LoVo (cell line): ENCODE measurements around the gene CERS6.
A peak's percentile ranks its signal among the peaks of the same experiment; 100 is the strongest.

ENCODE experiments used
- DNase-seq: peaks from one replicate; pipeline ENCODE4 v3.0.0-alpha.2; 2016; ENCODE audit warnings: low spot score

The CERS6 gene

DNA sequence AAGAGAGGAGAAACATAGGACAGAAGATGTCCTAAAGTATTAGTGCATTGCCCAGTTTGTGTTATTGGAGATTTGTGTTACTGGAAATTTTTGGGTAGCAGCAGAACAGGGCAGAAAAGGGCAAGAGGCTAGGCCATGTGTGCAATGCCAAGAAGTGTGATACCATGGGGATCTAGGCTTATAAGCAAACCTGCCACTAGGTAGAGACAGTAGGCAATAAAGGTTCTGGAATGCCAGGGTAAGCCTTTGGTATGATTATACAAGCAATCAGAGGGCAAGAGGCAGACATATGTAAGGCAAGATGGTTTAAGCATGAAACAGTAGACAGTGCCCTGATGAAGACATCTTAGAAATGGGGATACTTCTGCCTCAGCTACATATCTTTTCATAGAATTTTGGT lies 12.3 kb upstream of the CERS6 start:
- DNase-seq = no peak

DNA sequence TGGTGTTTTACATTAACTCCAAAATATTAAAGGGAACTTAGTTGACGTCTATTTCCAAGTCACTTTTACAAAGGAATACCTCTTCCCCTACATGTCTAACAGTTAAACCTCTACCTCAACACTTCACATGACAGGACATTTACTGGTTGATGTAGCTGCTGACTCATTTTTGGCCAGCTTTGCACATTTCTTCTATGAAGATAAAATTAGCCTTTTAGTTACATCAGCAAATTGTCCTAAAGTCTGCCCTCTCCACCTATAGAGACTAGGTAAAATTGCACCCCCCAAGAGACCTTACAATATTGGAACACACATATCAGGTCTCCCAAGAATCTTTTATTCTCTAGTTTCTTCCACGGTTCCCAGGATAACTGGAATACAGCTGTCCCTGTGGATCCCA lies 10.1 kb upstream of the CERS6 start:
- DNase-seq = no peak

DNA sequence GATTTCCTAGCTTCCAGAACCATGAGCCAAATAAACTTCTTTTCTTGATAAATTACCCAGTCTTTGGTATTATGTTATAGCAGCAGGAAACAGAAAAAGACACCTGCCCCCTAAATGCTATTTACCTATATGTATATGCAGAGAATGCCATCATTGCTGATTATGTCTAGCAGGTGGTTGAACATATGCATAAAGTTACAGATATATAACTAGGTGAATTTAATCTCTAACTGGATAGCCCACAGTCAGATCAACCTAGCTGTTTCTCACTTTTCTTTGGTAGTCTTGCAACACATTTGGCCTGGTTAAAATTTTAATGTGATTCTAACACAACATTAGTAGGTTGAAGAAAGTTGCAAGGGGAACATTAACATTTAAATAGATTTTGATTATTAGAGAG lies 7.1 kb upstream of the CERS6 start:
- DNase-seq = no peak

DNA sequence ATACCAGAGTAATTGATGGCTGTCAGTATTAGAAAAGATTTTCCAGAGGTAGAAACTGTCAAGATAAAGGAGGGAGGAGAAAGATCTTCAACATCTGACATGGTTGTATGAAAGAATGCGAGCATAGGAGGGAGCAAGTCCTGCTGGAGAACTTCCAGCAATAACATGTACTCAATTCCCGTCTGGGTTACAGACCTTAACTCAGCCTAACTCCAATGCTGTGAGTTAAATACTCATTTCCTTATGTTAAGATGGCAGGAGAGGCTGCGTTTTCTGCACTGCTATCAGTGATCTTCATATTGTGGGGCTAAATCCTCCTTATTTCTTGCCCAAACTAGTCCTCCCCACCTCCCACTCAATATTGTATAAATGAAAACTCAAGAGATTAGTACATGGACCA lies 6.7 kb upstream of the CERS6 start:
- no peak for DNase-seq

- DNase-seq = no peak
Measured at GRCh38 chr2:168450171-168450570, 5.9 kb upstream of the CERS6 start.

DNA sequence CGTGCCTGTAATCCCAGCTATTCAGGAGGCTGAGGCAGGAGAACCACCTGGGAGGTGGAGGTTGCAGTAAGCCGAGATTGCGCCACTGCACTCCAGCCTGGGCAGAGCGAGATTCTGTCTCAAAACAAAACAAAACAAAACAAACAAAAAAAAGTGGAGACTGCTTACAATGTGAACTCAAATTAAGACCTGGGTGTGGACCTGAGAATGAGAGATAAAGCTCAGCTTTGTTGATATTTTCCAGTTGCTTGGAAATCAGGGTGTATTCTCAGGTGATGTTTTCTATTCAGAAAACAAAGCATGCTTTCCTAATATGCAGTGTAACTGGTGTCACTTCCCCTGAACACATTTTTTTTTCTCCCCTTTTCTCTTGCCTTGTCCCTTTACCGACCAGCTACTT lies 5.3 kb upstream of the CERS6 start:
- DNase-seq = no peak

DNA sequence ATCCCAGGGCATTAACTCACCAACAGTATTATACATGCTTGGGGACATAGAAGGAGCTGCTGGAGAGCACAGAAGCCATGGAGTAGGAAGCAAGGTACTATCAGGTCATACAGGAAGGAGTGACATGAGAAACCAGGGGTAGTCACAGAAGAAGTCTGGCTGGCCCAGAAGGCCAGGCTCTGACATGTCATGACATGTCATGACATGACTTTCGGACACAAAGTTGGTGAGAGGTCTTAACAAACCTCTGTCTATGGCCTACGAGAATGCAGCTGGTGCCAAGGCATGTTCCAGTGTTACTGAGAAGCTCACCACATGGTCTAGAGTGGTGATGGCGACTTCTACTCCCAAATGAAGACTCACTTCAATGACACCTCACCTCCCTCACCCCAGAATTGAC lies 3.3 kb upstream of the CERS6 start:
- DNase-seq = no peak

GRCh38 chr2:168453404-168453803 lies 2.7 kb upstream of the CERS6 start:
- DNase-seq = no peak

DNA sequence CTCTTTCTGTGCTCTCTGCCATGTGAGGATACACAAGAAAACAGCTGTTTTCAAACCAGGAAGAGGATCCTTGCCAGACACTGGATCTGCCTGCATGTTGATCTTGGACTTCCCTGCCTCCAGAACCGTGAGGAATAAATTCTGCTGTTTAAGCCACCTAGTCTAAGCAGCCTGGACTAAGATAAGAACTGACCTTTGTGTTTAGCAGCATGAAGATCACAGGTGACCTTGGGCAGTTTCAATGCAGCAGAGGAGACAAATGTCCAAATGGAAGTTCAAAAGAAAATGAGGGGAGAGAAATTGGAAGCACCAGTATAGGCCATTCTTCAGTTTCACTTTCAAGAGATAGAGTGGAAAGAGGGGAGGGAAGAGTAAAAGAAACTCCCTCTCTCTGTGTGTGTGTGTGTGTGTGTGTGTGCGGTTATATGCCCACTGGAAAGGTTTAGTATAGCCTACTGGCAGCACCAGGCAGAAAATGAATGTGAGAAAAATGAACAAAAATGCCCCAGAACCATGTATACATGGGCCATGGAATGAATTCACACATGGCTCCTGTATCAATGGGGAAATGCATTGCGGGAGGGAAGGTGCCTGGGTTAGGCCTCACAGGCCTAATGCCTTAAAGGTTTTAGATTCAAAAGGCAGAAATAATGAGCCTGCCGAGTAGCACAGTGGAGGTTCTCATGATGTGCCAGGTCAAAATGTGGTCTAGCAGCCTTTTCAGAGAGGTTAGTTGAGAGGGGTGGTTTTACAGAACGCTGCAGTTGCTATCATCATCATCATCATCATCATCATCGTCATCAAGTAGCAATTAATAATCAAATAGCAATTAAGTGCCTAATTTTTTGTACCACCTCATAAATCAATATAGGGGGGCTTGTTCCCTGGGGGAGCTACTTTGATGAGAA lies 1.1 kb upstream of the CERS6 start:
- no peak for DNase-seq

DNA sequence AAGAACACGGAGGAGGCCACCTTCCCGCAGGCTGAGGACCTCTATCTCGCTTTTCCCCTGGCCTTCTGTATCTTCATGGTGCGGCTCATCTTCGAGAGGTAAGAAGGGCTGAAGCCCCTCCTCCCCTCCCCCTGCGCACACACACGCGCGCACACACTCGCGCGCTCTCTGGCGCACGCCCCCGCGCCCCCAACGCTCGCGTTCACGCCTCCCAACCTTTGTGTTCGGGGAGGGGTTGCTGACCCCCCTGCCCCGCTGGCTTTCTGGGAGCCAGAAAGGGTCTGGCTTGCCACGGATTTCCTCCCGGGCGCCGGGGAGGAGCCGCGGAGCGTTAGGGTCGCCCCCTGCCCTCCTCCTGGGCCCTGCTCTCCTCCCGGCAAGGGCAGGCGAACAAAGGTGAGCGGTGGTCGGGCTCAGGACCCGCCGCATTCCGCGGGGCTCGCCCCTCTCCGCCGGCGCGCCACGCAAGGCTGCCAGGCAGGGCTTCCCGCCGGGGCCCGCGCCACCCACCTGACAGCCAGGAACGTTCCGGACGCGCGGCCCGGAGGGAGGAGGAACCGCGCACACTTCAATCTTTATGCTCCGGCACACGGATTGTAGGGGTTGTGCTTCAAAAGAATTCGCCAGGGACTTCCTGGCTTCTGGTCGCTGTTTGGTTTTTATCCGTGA lies 583 bp downstream of the CERS6 start:
- DNase-seq = peak; percentile 30

DNA sequence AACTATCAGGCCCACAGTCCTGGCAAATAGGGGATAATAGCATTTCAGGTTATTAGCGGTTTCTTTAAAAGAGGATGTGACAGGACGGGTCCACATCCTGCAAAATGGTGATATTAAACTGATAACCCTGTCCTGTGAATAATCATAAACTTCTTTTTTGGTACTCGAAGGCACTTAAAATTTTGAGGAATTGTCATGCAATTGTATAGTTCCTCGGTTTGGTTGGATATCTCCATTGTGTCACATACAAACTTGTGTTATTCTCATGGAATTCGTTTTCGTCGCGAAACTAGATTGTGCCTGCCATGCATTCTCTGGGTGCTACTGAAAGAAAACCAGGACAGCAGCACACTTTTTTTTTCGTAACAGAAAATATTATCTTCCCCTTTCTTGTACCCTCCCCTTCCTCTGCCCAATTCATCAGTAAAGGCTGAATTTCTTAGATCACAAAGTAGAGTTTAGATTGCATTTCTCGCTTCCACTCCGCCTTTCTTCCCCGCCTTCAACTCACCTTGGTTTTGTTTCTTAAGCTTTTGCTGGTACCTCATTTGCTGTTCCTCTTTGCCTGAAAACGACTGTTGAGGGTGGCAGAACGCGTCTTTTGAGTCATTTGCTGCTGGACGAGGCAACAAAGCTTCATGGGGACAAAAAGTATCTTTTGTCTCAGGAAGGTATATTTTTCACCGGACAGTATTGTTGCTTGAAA lies 1.3 kb downstream of the CERS6 start:
- no peak for DNase-seq

DNA sequence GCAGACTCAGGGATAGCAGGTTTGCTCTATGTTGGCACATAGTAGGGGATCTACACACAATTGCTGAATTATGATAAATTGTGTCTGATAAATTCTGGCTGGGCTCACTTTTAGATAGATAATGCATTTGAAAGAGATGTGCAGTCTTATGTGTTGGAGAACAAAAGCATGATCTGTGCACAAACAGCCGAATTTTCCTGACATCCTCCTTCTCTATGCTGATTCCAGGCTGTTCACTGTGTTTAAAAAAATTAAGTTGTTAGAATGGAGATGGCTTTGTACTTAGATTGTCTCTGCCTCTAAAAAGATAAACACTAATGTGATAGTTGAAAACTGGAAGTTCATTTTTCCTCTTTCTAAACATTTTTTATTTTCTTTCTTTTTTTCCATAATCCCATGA lies 2.1 kb downstream of the CERS6 start:
- DNase-seq = no peak

- DNase-seq = no peak
Measured at GRCh38 chr2:168459256-168459655, 3.2 kb downstream of the CERS6 start.

DNA sequence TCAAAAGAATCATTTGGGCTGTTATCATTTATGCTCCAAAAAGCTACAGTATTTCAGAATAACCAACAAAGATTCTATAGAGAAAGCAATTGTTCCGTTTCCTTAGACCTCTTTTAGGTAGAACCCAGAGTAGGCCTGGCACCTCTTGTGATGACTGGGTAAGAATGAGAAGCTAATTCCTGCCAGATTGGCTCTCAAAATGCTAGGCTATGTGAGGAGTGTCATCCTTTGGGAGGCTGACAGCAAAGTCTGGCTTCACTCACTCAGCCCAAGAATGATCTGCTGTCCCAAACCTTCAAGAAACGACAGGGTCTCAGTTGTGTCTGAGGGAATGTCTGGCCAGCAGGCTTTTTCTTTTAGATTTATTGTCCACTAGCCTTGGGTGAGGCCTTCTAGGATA lies 4.5 kb downstream of the CERS6 start:
- no peak for DNase-seq

GRCh38 chr2:168461178-168461941 lies 5.3 kb downstream of the CERS6 start:
- DNase-seq = no peak

- DNase-seq = no peak
Measured at GRCh38 chr2:168461942-168462331, 5.9 kb downstream of the CERS6 start.

DNA sequence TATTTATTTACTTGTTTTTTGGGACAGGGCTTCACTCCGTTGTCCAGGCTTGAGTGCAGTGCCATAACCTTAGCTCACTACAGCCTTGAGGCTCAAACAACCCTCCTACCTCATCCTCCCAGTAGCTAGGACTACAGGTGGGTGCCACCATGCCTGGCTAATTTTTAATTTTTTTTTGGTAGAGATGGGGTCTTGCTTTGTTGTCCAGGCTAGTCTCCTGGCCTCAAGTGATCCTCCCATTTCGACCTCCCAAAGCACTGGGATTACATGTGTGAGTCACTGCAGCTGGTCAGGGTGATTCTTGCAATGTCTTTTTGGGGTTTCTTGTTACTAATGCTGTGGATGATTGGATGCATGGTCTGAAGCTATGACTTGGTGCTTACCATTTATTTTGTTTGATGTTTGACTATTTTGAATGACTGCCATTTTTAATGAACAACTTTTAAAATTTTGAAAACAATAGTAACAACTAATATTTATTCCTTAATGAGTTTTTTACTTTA lies 6.5 kb downstream of the CERS6 start:
- no peak for DNase-seq

DNA sequence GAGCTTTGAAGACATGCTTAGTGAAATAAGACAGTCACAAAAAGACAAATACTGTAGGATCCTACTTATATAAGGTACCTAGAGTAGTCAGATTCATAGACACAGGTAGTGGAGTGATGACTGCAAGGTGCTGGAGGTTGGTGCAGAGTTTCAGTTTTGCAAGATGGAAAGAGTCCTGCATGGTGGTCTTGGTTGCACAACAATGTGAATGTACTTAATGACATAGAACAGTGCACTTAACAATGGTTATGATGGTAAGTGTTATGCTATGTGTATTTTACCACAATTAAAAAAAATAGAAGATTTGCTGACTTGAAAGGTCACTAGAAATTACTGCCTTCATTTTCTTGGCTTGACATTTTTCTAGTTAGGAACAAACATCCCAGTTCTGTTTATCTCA lies 9.5 kb downstream of the CERS6 start:
- no peak for DNase-seq

DNA sequence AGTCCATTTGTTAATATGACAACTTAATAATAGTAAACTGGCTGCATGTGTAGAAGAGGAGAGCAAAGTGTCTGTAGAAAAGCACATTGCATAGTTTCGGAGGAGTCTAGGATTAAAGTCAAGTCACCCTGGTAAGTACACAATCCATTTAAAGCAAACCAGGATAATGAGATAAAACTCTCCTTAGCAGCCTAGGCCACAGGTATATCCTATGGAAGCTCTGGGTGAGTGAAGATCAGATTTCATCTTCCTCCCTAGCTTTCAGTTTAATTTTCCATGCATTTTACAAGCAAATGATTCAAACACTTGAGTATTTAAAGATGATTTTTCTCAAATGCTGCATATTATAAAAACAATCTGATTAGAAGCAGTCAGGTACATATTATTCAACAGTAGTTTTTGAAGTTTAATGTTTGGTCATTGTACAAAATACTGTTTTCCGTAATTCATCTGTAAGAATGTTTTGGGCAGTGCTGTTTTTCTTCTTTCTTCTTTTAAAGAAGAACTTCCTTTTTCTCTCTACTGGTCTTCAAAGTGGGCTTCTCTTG lies 10.2 kb downstream of the CERS6 start:
- no peak for DNase-seq

DNA sequence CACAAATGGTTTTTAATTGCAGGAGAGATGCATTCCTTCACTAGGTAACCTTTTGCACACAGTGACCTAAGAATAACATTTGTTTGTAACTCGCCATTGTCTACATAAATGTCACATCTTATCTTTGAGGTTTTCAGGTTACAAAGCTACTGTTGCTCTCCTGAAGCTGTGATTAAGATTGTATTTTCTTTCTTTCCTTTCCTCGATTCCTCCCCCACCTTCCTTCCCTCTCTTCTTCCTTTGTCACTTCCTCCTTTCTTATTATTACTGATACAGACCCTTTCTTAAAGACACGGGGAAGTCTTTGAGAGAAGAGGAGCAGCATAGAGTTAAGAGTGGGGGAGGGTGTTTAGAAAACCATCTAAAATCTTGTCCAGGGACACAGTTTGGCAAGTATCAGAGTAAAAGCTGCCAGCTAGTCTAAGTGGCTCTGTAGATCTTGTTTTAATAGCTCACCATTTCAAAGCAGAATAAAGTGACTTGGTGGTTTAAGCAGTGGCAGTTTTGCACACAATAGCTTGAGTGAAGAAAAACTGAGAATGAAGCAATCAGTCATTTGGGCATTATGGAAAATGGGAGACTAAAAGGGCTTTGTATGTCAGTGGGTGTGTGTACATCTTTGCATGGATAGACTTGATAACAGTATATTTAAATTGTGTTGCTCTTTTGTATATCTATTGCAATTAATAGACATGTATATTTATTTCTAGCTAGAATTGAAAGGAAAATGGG lies 10.9 kb downstream of the CERS6 start:
- DNase-seq = no peak

DNA sequence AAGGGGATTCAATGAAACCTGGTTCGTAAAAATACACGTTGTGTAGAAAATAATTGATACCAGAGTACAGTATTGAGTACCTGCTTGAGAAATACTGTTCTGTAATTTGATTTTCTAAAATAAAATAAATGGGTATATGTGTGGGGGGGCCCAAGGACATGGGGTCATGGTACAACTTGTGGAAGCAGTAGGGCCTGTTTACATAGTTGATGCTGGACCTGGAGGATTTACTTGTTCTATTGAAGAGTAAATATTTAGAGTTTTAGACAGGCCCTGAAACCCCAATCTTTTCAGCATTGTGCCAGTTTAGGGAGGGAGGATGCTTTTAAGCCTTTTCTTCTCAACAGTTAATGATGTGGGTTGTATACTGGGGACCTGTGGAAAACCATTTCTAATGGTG lies 11.7 kb downstream of the CERS6 start:
- DNase-seq = no peak
